Measurements from ENCODE around the gene RARB.

RARB gene

DNA sequence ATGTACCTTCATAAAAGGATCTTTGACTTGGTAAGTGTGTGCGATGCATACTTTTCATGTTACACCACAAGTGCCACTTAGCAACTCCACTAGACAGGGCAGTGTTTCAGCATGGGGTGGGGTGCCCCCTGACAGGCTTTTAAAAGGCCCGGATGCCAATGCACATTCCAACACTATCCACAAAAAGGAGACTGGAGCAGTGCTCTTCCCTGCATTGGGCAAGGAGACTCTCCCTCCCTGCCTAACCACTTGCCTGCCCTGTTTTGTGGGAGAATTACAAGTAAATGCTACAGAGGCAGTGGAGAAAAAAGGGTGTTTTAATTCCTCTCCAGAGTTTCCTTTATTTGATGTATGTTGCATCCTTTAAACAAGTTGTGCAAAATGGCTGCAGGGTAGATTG is 1.7 kb upstream of the RARB start:
- H3K4me1 Mint-ChIP-seq = no peaks in the 10 kb centered on the region
- peaks cover 54% of the 10 kb centered on the region for H3K27me3 Mint-ChIP-seq
- no peak for ATAC-seq (replicated peaks; ENCODE audit: extremely low read depth, poor library complexity, severe bottlenecking)

DNA sequence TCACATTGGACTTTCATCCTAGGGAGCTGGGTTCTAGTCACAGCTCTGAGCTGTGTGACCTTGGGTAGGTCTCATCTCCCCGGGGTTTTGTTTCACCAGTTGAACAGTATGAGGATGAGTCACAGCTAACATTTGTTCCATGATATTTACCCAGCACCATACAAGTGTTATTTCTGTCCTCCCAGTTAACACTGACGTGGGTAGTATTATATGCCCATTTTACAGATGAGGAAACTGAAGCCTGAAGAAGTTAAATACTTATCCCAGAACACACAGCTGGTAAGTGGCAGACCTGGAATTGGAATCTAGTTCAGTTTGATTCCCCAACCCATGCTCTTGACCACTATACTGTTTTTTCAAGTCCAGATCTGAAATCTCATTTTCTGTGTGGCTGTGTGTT is 908 bp upstream of the RARB start:
- DNase-seq (ENCODE audit: low spot score in 2 of 2) (no peak), ATAC-seq (replicated peaks; ENCODE audit: extremely low read depth, poor library complexity, severe bottlenecking) (no peak)
- no peaks in the 10 kb centered on the region for H3K9me3 Mint-ChIP-seq
- no peaks in the 10 kb centered on the region for H3K36me3 Mint-ChIP-seq (ENCODE audit: insufficient read depth)
- no peak overlapping the region for H3K4me3 Mint-ChIP-seq
- peaks cover 54% of the 10 kb centered on the region for H3K27me3 Mint-ChIP-seq
- no peaks in the 10 kb centered on the region for H3K4me1 Mint-ChIP-seq
- H3K27ac Mint-ChIP-seq (ENCODE audit: low read depth) = no peak overlapping the region

More for the DNA sequence above, 1.7 kb upstream of the RARB start:
- Mint-ChIP-seq H3K36me3 (ENCODE audit: insufficient read depth) (no peaks in the 10 kb centered on the region), H3K9me3 (no peaks in the 10 kb centered on the region), H3K4me3 (no peak overlapping the region), H3K27ac (ENCODE audit: low read depth) (no peak overlapping the region)
- DNase-seq (ENCODE audit: low spot score in 2 of 2) = no peak

- Mint-ChIP-seq H3K36me3 (ENCODE audit: insufficient read depth) (no peaks in the 10 kb centered on the region), H3K27ac (ENCODE audit: low read depth) (no peak overlapping the region), H3K4me3 (no peak overlapping the region), H3K9me3 (no peaks in the 10 kb centered on the region), H3K27me3 (peaks cover 54% of the 10 kb centered on the region), H3K4me1 (no peaks in the 10 kb centered on the region)
- ATAC-seq (replicated peaks; ENCODE audit: extremely low read depth, poor library complexity, severe bottlenecking) (no peak), DNase-seq (ENCODE audit: low spot score in 2 of 2) (no peak)
These were observed 511 bp upstream of the RARB start for GRCh38 chr3:25427563-25427941.

- no peaks in the 10 kb centered on the region for H3K4me1 Mint-ChIP-seq
- ATAC-seq (replicated peaks; ENCODE audit: extremely low read depth, poor library complexity, severe bottlenecking) (no peak), DNase-seq (ENCODE audit: low spot score in 2 of 2) (no peak)
- no peak overlapping the region for H3K4me3 Mint-ChIP-seq
- peaks cover 54% of the 10 kb centered on the region for H3K27me3 Mint-ChIP-seq
- no peaks in the 10 kb centered on the region for H3K36me3 Mint-ChIP-seq (ENCODE audit: insufficient read depth)
- H3K27ac Mint-ChIP-seq (ENCODE audit: low read depth) = no peak overlapping the region
- H3K9me3 Mint-ChIP-seq = no peaks in the 10 kb centered on the region
These were observed 799 bp downstream of the RARB start for GRCh38 chr3:25428789-25429335.

GRCh38 chr3:25429361-25430286 is 1.6 kb downstream of the RARB start:
- Mint-ChIP-seq H3K36me3 (ENCODE audit: insufficient read depth) (no peaks in the 10 kb centered on the region), H3K27me3 (peaks cover 54% of the 10 kb centered on the region), H3K9me3 (no peaks in the 10 kb centered on the region), H3K27ac (ENCODE audit: low read depth) (no peak overlapping the region), H3K4me1 (no peaks in the 10 kb centered on the region), H3K4me3 (no peak overlapping the region)
- no peak for DNase-seq (ENCODE audit: low spot score in 2 of 2)
- no peak for ATAC-seq (replicated peaks; ENCODE audit: extremely low read depth, poor library complexity, severe bottlenecking)

GRCh38 chr3:25430287-25430934 is 2.3 kb downstream of the RARB start:
- Mint-ChIP-seq H3K4me1 (no peaks in the 10 kb centered on the region), H3K4me3 (no peak overlapping the region), H3K27ac (ENCODE audit: low read depth) (no peak overlapping the region), H3K27me3 (peaks cover 53% of the 10 kb centered on the region), H3K9me3 (no peaks in the 10 kb centered on the region), H3K36me3 (ENCODE audit: insufficient read depth) (no peaks in the 10 kb centered on the region)
- DNase-seq (ENCODE audit: low spot score in 2 of 2) = no peak
- ATAC-seq (replicated peaks; ENCODE audit: extremely low read depth, poor library complexity, severe bottlenecking) = no peak

- peaks cover 49% of the 10 kb centered on the region for H3K27me3 Mint-ChIP-seq
- no peak for ATAC-seq (replicated peaks; ENCODE audit: extremely low read depth, poor library complexity, severe bottlenecking)
- no peaks in the 10 kb centered on the region for H3K36me3 Mint-ChIP-seq (ENCODE audit: insufficient read depth)
- no peak overlapping the region for H3K4me3 Mint-ChIP-seq
- H3K4me1 Mint-ChIP-seq = no peaks in the 10 kb centered on the region
- H3K27ac Mint-ChIP-seq (ENCODE audit: low read depth) = no peak overlapping the region
- no peaks in the 10 kb centered on the region for H3K9me3 Mint-ChIP-seq
- DNase-seq (ENCODE audit: low spot score in 2 of 2) = no peak
These were observed 3.1 kb downstream of the RARB start for GRCh38 chr3:25430935-25431770.

DNA sequence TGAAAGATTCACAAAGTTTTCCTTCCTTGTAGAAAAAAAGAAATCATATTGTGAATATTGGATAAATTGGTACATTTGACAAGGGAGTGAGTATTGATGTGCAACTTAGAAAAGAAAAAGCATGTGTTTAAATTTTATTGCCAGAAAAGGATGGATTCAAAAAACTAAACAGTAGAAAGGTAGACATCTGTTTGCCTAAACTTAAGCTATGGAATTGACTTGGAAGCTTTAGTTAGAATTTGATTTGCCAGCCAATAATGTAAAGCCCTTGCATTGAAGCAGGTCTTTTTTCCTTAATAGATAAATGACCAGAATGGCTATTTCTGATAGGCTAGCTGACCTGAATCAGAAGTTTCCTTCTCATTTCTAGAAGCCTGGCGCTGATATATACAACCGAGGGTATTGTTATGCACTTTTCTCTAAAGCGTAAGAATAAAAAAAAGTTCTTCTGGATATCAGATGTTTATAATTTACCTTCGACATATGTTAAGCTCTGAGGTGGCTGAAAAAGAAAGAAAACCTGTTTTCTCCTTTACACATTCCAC is 4.2 kb downstream of the RARB start:
- Mint-ChIP-seq H3K27ac (ENCODE audit: low read depth) (no peak overlapping the region), H3K4me1 (no peaks in the 10 kb centered on the region), H3K27me3 (peaks cover 41% of the 10 kb centered on the region), H3K36me3 (ENCODE audit: insufficient read depth) (no peaks in the 10 kb centered on the region), H3K4me3 (no peak overlapping the region), H3K9me3 (no peaks in the 10 kb centered on the region)
- DNase-seq (ENCODE audit: low spot score in 2 of 2) (no peak), ATAC-seq (replicated peaks; ENCODE audit: extremely low read depth, poor library complexity, severe bottlenecking) (no peak)

DNA sequence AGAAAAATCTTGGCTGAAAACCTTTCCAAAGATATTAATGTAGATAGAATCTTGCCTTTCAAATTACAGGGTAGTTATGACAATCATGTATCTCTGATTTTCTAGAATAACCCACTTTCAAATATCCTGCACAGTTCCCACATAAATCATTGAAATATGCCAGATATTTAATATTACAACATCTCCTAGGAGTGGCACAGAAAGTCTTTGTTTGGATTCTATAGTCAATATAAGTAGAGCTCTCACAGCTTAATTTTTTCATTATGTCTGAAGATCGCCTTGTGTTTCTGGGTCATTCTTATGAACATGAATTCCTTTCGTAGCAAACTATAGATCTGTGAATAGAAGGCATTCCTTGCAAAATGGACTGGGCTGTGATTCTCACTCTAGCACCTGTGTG is 5.0 kb downstream of the RARB start:
- no peak overlapping the region for H3K27ac Mint-ChIP-seq (ENCODE audit: low read depth)
- no peaks in the 10 kb centered on the region for H3K9me3 Mint-ChIP-seq
- no peaks in the 10 kb centered on the region for H3K36me3 Mint-ChIP-seq (ENCODE audit: insufficient read depth)
- H3K4me1 Mint-ChIP-seq = no peaks in the 10 kb centered on the region
- H3K27me3 Mint-ChIP-seq = peaks cover 33% of the 10 kb centered on the region
- no peak overlapping the region for H3K4me3 Mint-ChIP-seq
- DNase-seq (ENCODE audit: low spot score in 2 of 2) = no peak
- no peak for ATAC-seq (replicated peaks; ENCODE audit: extremely low read depth, poor library complexity, severe bottlenecking)

GRCh38 chr3:25433868-25434267 is 5.8 kb downstream of the RARB start:
- H3K4me1 Mint-ChIP-seq = no peaks in the 10 kb centered on the region
- H3K27ac Mint-ChIP-seq (ENCODE audit: low read depth) = no peak overlapping the region
- H3K9me3 Mint-ChIP-seq = no peaks in the 10 kb centered on the region
- ATAC-seq (replicated peaks; ENCODE audit: extremely low read depth, poor library complexity, severe bottlenecking) = no peak
- no peaks in the 10 kb centered on the region for H3K36me3 Mint-ChIP-seq (ENCODE audit: insufficient read depth)
- H3K4me3 Mint-ChIP-seq = no peak overlapping the region
- no peak for DNase-seq (ENCODE audit: low spot score in 2 of 2)
- H3K27me3 Mint-ChIP-seq = peaks cover 25% of the 10 kb centered on the region

- no peaks in the 10 kb centered on the region for H3K4me1 Mint-ChIP-seq
- DNase-seq (ENCODE audit: low spot score in 2 of 2) = no peak
These were observed 9.9 kb downstream of the RARB start for GRCh38 chr3:25437953-25438352.

More at GRCh38 chr3:25437953-25438352, 9.9 kb downstream of the RARB start:
- Mint-ChIP-seq H3K36me3 (ENCODE audit: insufficient read depth) (no peaks in the 10 kb centered on the region), H3K27me3 (peaks cover 7% of the 10 kb centered on the region), H3K4me3 (no peak overlapping the region), H3K9me3 (no peaks in the 10 kb centered on the region), H3K27ac (ENCODE audit: low read depth) (no peak overlapping the region)
- no peak for ATAC-seq (replicated peaks; ENCODE audit: extremely low read depth, poor library complexity, severe bottlenecking)

All from central memory CD8-positive, alpha-beta T cell (primary cell).